ENCODE results near the gene KCTD13.

- TF ChIP-seq POLR2A (IDR thresholded peaks at IDR 0.05): no peak
- TF ChIP-seq CTCF (IDR thresholded peaks at IDR 0.05): no peak
- TF ChIP-seq POLR2AphosphoS5 (IDR thresholded peaks at IDR 0.05): no peak
- TF ChIP-seq EP300 (IDR thresholded peaks at IDR 0.05): no peak
Observed at GRCh38 chr16:29878172-29878571, 47.9 kb downstream of the KCTD13 start.
